Fibroblast of mammary gland (primary cell): ENCODE data around the gene YJEFN3.

Source experiments
- DNase-seq: peaks from one replicate; pipeline ENCODE4 v3.0.0-alpha.2; 2010; ENCODE audit warnings: low read depth
- H3K4me3 ChIP-seq: 2 replicates; pipeline ENCODE4 v1.5.1; 2011; ENCODE audit warnings: low read depth, mild to moderate bottlenecking, low read length, moderate library complexity; ENCODE audit not compliant: control insufficient read depth
- TF ChIP-seq, protein P1 (sequence below): conservative IDR thresholded peaks from 2 replicates; pipeline ENCODE4 v1.5.1; 2011; ENCODE audit warnings: low read depth, low read length, inconsistent platforms; ENCODE audit not compliant: control insufficient read depth, insufficient read depth

YJEFN3 gene

DNA sequence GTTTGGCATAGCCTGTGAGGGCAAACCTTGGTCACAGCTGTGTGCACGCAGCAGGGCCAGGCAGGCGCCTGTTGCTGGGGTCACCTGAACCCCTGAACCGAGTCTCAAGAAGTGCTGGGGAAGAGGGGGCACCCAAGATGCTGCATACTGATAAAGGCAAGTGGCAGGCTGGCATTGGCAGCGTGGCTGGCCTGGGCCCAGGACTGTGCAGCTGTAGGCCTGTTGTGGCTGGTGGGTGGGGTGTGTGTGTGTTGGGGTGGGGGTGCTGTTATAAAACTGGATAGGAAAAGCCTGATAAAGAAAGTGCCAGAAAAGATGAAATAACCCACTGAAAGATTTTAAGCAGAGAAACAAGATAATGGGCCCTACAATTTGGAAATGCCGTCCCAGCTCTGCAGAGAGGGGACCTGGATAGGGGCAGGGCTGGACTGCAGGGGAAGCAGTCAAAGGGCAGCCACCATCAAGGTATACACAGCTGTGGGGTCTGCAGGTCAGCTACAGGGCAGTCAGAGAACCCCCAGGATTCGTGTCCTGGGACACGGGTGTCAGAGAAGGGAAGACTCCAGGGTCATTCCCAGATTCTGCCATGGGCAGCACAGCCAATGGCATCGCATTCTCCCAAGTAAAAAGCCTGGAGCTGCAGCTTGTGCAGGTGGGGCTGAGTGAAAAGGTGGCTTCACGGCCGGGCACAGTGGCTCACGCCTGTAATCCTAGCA lies 42.5 kb downstream of the YJEFN3 start:
- TF ChIP-seq, protein P1, sequence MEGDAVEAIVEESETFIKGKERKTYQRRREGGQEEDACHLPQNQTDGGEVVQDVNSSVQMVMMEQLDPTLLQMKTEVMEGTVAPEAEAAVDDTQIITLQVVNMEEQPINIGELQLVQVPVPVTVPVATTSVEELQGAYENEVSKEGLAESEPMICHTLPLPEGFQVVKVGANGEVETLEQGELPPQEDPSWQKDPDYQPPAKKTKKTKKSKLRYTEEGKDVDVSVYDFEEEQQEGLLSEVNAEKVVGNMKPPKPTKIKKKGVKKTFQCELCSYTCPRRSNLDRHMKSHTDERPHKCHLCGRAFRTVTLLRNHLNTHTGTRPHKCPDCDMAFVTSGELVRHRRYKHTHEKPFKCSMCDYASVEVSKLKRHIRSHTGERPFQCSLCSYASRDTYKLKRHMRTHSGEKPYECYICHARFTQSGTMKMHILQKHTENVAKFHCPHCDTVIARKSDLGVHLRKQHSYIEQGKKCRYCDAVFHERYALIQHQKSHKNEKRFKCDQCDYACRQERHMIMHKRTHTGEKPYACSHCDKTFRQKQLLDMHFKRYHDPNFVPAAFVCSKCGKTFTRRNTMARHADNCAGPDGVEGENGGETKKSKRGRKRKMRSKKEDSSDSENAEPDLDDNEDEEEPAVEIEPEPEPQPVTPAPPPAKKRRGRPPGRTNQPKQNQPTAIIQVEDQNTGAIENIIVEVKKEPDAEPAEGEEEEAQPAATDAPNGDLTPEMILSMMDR = no peak
- DNase-seq = no peak
- H3K4me3 ChIP-seq = no peak overlapping the region

DNA sequence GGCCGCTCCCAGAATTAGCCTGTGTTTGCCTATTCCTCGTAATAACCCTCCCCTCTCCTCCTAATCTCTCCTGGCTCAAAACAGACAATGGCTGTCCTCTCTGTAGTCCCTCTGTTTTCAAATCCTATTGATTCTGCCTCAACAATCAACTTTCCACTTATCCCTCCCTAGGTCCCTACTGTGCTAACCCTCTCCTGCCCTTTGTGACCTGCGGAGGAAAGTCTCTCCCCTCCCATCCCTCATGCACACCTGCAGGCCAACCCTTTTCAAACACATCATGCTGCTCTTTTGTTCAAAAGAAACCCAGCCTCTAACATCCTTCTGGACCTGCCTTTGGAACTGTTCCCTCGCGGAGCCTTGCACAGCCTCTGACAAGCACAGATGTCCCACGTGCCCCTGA lies 46.7 kb downstream of the YJEFN3 start:
- H3K4me3 ChIP-seq = no peak overlapping the region
- DNase-seq = no peak
- TF ChIP-seq, protein P1 = no peak

DNA sequence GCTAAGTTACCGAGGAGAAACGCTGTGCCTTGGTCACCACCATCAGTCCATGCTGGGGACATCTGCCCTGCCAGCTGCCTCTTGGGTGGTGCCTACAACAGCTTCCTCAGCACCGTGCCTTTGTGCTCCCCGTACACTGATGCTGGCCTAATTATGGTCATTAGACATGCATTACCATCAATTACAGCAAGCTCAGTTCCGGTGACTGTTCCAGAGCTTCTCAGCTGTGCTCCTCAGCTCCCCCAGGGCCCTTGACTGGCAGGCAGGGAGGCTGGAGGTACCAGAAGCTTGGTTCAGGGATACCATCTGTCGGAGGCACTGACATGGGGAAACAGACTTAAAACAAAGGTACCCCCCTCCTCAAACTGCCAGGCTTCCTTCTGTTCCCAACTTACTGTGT lies 49.5 kb downstream of the YJEFN3 start:
- TF ChIP-seq, protein P1 = no peak
- H3K4me3 ChIP-seq = no peak overlapping the region
- DNase-seq = no peak

DNA sequence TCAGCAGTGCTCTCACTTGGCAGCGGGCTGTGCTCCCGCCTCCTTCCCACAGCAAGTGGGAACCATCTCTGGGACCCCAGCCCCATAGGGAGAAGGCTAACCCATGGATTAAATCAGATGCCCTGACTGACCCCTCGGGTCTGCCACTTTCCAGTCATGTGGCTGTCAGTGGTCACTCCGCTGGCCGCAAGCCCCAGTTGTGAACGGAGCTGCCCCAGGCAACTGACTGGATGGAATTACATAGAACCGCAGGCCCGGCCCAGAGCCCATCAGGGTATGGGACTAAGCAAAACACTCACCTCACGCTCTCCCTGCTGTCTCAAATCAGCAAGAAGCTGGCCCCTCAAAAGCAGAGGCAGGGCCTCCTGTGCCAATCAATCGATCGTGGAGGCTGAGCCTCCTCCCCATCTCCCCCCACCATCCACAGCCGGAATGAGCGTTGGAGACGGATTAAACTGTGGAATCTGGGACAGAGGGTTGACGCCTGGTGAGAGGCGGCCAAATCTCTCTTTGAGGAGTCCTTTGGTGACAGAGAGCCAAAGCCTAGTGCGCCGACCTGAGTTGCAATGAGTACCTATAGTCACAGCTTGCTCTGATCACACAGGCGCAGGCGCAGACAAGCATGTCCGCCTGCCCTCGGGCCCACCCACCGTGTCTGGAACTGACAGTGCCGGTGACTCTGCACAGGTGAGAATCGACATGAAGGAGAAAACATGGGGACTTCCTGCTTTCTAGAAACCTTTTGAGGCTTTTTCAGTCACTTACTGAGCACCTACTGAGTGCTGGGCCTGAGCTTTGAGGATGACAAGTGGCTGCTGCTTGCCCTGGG lies 51.0 kb downstream of the YJEFN3 start:
- no peak for DNase-seq
- TF ChIP-seq, protein P1 = no peak
- H3K4me3 ChIP-seq = no peak overlapping the region

DNA sequence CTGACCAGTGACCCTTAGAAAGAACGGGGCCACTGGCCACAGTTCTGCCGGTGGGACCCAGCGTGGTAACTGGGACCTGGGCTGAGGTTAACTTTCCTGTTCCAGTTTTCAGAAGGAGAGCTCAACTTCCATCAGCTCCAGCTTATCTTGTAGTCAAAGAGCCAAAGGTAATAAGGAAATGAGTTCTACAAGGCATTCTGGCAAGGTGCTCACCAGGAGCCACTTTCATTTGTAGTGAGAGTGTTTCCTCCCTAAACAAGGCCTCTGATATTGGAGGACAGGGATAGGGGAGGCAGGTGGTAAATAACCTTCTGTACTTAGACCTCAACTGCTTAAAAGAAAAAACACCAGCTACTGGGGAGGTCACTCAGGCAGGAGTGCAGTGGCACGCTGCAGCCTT lies 51.7 kb downstream of the YJEFN3 start:
- no peak overlapping the region for H3K4me3 ChIP-seq
- no peak for DNase-seq
- TF ChIP-seq, protein P1 = no peak

DNA sequence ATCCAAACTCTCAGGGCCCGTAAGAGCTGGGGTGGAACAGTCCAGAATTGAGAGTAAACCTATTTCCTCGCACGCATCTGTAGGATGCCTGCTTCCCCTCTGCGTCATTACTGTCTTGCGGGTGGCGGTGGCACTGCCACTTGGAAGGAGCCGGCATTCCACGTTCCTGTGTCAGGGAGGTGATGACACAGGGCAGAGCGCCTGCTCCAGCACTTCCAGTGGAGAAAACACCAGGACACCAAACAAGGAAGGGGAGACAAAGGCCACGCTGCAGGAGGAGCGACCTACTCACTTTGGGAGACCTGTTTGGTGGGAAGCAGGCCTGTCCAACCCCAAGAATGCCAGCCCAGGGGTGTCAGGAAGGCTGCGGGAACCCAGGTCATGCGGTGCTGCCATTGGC lies 52.7 kb downstream of the YJEFN3 start:
- DNase-seq = no peak
- TF ChIP-seq, protein P1 = no peak
- no peak overlapping the region for H3K4me3 ChIP-seq
